Stimulated activated CD8-positive, alpha-beta memory T cell treated with anti-CD3 and anti-CD28 coated beads, Interleukin-4, amount 100 ng/mL, for 1 hour (primary cell): ENCODE data around the gene SIL1.
"Not testable (repeated sequence)": the region's sequence is repeated elsewhere in the genome, so short reads cannot be mapped to it uniquely, and the experiment has no call there.

Source experiments
- DNase-seq, 2 donors: peaks; one replicate each; pipeline ENCODE4 v3.0.0-alpha.2; 2020; ENCODE audit warnings: low read depth in 2 of 2, low spot score in 1 of 2

The SIL1 gene

DNA sequence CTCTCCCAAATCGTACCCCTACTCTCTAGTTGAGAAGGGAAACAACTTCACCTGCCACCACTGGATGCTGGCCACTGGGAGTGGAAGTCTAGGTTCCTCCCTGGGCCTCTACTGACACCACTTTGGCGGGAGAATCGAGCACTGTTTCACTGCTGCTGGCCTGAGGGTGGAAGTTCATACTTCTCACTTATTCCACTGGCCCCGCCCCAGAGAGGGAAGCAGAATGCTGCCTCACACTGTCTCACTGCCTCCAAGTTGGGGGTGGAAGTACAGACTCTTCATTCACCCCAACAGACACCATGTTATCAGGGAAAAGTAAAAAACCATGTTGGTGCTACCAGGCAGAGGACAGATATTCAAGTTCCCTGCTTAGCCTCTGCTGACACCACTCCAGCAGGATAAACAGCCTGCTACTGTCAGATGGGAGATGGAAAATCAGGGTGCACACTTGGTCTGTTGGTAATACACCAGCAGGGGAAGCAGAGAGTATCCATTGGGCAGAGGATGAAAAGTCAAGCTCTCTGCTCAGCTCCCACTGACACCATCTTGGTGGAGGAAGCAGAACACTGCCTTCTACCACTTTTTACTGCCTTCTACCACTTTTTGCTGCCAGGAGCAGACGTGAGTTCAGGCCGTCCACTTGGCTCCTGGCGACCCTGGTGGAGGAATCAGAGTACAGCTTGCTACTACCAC, 159.4 kb downstream of the SIL1 start:
- DNase-seq: no peak

DNA sequence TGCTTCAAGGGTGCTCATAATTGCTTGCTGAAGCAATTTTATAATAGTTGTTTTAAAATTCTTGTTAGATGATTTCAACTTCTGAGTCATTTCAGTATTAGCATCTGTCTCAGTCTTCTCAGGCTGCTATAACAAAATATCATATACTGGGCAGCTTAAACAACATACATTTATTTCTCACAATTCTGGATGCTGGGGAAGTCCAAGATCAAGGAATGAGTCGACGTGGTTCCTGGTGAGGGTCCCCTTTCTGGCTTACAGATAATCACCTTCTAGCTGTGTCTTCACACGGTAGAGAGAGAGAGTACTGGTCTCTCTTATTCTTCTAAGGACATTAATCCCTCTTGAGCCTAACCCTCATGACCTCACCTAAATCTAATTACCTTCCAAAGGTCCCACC, 160.4 kb downstream of the SIL1 start:
- no peak for DNase-seq

DNA sequence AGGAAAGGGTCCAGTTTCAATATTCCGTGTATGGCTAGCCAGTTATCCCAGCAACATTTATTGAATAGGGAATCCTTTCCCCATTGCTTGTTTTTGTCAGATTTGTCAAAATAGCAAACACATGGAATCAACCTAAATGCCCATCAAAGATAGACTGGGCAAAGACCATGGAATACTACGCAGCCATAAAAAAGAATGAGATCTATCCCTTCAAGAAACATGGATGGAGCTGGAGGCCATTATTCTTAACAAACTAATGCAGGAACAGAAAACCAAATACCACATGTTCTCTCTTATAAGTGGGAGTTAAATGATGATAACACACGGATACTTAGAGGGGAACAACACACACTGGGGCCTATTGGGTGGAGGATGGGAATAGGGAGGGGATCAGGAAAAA, 161.8 kb downstream of the SIL1 start:
- not testable (repeated sequence) for DNase-seq

DNA sequence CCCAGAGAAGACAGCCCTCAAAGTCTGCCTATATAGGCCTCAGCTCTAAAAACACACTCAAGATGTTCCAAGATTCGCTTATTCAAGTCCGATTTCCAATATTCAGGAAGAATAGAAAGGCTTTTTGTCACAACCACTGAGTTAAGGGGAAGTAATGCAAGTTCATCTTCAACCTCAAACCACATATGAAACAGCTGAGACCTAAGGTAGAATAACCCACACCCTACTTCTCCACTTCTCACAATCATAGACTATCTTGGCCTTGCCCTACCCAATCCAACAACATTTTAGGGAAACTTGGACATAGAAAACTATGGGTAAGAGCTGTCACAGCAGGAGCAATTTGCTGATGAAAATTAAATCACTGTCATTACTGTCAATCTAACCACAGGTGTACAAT, 171.0 kb downstream of the SIL1 start:
- DNase-seq: no peak

DNA sequence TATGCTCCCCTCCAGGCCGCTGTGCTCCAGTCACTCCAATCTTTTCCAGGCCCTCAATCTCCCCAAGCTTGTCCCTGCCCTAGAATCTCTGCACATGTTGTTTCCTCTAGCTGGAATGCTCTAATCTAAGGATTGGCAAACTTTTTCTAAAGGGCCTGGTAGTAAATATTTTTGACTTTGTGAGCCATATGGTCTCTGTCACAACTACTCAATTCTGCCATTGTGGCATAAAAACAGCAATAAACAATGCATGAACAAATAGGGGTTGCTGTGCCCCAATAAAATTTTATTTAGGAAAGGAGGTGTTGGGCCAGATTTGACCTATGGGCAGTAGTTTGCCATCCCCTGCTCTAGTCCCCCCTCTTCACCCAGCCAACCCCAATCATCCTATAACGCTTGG, 172.5 kb downstream of the SIL1 start:
- no peak for DNase-seq

DNA sequence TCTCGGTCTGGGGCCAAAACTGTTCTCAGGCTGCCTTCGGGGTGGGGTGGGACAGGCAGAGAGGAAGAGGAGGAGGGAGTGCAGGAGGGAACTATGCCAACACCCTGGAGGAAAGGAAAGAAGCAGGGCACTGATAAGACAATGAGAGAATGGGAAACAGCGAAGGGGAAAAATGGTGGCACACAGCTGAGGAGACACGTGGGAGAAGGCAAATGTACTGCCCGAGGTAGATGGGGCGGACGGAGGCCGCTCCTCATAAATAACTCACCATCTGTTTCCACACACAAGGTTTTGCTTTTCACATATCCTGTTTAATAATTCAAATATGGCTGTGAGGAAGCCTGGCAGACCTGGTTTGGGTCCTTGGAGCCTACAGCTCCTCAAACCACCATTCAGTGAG, 174.9 kb downstream of the SIL1 start:
- DNase-seq: no peak

- no peak for DNase-seq
These were observed 175.6 kb downstream of the SIL1 start for GRCh38 chr5:139022528-139022927.

DNA sequence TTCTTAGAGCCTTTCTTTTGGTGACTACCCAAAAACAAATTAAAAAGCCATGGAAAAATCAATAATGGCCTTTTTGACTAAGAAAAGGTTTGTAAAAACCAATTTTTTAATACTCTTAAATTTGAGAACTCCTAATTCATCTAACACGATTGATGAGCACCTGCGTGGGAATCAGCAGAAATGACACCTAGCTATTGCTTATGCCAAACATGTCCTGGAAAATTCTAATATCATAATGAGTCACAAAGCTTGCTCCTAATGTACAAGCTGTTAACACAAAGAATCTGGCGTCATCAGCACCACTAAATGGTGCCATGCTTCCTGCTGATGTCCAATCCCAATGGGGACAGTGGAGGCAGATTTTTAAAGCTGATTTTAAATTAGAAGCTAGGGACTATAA, 176.8 kb downstream of the SIL1 start:
- no peak for DNase-seq

DNA sequence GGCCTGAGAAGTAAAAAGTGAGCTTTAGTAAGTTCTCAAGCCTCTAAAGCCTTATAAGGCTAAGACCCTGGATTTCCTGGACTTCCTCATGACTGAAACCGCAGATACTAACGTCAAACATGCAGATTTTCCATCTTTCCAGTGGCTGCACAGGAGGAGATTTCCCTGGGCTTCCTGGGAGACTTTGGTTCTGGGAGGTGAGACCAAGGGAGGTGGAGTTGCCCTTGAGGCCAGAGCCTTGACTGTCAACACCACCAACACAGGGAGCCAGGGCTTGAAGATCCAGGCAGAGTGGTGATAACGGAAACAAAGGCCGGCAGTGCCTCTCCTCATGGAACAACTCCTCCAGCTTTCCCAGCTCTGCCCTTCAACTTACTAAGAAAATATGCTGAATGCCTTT, 178.3 kb downstream of the SIL1 start:
- DNase-seq: no peak

- DNase-seq: no peak
These were observed 179.0 kb downstream of the SIL1 start for GRCh38 chr5:139019211-139019610.

GRCh38 chr5:139017624-139018023, 180.5 kb downstream of the SIL1 start:
- no peak for DNase-seq

DNA sequence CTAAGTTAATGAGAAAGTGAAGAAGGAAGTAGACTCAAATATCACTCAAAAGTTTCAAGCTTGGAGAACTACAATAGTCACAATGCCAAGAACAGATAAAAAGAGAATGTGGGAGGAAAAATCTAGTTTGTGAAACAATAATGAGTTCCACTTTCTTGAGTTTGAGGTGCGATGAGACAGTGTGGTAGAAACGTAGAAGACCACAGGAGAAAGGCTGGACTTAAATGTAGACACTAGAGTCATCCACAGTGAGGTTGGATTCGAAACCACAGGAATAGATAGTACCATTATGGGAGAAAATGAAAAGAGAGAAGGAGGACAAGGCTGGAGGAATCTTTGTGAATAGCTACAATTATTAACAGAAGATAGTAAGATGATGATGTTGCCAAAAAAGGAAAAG, 182.0 kb downstream of the SIL1 start:
- no peak for DNase-seq

- DNase-seq: no peak
These were observed 183.4 kb downstream of the SIL1 start for GRCh38 chr5:139014726-139015125.

GRCh38 chr5:139012176-139012575, 186.0 kb downstream of the SIL1 start:
- DNase-seq: no peak

- not testable (repeated sequence) for DNase-seq
These were observed 187.0 kb downstream of the SIL1 start for GRCh38 chr5:139011156-139011555.

DNA sequence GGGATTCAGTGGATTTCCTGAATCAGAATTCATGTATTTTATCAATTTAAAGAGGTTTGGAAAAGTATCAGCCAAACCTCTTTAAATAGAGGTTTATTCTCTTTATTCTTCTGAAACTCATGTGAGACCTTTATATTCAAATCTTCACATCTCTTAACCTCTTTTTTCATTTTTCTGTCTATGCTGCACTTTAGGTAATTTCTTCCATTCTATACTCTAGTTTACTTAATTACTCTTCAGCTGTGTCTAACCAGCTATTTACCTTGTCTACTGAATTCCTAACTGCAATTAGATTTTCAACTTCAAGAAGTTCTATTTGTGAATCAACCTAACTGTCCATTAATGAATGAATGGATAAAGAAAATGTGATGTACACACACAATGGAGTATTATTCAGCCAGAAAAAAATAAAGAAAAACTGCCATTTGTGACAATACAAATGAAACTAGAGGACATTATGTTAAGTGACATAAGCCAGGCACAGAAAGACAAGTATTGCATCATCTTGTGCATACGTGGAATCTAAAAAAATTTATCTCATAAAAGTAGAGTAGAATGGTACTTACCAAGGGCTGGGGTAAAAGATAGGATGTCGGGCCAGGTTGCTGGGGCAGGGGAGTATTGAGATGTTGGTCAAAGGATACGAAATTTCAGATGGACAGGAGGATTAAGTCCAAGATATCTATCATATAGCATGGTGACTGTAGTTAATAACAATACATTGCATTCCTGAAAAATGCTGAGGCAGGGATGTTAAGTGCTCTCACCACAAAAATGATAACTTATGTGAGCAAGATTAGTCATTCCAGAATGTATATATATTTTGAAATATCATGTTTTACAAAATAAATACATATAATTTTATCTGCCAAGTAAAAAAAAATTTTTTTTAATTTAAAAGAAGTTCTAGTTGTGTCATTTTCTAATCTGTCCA, 193.5 kb downstream of the SIL1 start:
- DNase-seq: no peak

DNA sequence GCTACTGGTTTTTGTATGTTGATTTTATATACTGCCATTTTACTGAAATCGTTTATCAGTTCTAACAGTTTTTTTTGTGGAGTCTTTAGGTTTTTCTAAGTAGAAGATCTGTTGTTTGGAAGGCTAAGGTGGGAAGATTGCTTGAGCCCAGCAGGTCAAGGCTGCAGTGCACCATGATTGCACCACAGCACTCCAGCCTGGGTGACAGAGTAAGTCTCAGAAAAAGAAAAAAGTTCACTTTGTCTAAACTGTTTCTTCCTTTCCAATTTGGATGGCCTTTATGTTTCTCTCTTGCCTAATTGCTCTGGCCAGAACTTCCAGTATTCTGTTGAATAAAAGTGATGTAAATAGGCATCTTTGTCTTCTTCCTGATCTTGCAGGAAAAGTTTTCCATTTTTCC, 198.5 kb downstream of the SIL1 start:
- no peak for DNase-seq

- DNase-seq: no peak
These were observed 199.6 kb downstream of the SIL1 start for GRCh38 chr5:138998521-138998920.

- DNase-seq: no peak
These were observed 202.0 kb downstream of the SIL1 start for GRCh38 chr5:138996120-138996519.

DNA sequence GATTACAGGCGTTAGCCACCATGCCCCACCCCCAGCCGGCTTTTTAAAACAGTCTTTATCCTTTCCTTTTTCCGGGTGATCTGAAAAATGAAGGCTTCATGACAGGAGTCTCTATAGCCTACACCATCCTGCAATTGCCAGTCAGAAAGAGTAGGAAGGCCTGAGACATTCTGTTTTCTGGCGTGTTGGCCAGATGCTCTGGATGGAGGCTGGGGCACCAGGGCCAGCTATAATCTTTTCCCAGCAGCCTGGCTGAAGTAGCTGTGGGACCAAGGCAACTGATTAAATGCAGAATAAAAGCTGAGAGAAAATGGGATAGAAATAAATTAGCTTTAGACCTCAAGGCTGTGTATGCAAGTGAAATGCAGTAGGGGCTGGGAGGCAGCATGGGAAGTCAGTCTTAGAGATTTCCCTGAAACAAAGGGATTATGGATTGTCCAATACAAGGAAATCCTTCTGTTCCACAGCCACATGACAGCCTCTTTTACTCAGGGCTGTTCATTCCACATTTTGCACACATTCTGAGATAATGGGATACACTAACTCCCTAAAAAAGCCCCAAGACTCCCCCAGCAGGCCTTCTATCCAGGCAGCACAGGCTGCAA, 207.1 kb downstream of the SIL1 start:
- no peak for DNase-seq

DNA sequence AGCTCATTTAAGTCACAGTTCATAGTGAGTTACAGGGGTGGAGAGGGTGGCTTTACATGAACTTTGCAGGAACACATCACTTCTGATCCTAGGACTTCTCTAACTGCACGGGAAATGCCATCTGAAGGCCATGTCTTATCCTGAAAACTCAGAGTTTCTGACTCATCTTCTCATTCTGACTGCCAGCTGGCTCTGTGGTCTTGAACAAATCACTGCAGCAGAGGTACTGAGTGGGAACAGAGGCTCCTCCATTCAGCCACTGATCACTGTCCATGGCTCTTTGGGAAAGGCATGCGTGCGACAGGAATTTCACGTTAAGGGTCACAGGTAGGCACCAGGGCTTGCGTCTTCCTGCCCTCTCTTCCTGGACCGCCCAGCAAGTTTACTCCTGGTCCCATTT, 208.4 kb downstream of the SIL1 start:
- DNase-seq: no peak

- DNase-seq: no peak
These were observed 211.9 kb downstream of the SIL1 start for GRCh38 chr5:138986186-138986800.
